Skeletal muscle satellite cell (primary cell): ENCODE data around the gene ITIH4. TPM values are rescaled to one million over a fixed set of nuclear protein-coding genes. Genes with fewer than 3 reads are reported as not detected.

Source experiments
- H3K27me3 ChIP-seq: 2 replicates; pipeline ENCODE4 v1.7.0; 2013; ENCODE audit warnings: low read length; ENCODE audit not compliant: control insufficient read depth, insufficient read depth
- H3K36me3 ChIP-seq: 2 replicates; pipeline ENCODE4 v1.7.0; 2013; ENCODE audit warnings: mild to moderate bottlenecking, control low read depth, low read length; ENCODE audit not compliant: insufficient read depth
- H3K4me1 ChIP-seq: 2 replicates; pipeline ENCODE4 v1.7.0; 2013; ENCODE audit warnings: low read length; ENCODE audit not compliant: control insufficient read depth, insufficient read depth
- H3K4me2 ChIP-seq: 2 replicates; pipeline ENCODE4 v1.7.0; 2013; ENCODE audit warnings: mild to moderate bottlenecking, low read length
- H3K4me3 ChIP-seq: 2 replicates; pipeline ENCODE4 v1.7.0; 2013; ENCODE audit warnings: low read length
- H3K9ac ChIP-seq: 2 replicates; pipeline ENCODE4 v1.7.0; 2013; ENCODE audit warnings: mild to moderate bottlenecking, low read depth, low read length, moderate library complexity
- H3K9me3 ChIP-seq: replicated peaks from 2 replicates; pipeline ENCODE4 v1.7.0; 2013; ENCODE audit warnings: mild to moderate bottlenecking, control low read depth, low read length
- total RNA-seq: library from RNA; depleted of rRNA; stranded (reverse); fragments of >200 nt; gene quantifications from 2 replicates; pipeline ENCODE4 v1.2.3, GENCODE V29; 2012; rRNA removed

Gene ITIH4
- under 0.01 TPM in 1 of 2 replicates, not detected in the other for total RNA-seq

GRCh38 chr3:52830535-52831258 lies at the start of gene ITIH4:
Gene ITIH4 (minus strand): TSS chr3:52830672. CDS start chr3:52830642, 30 bp downstream.
- no peaks in the 10 kb centered on the region for H3K36me3 ChIP-seq
- H3K9ac ChIP-seq: no peak within 1 kb of the TSS
- H3K4me3 ChIP-seq: no peak within 1 kb of the TSS
- H3K9me3 ChIP-seq: no peaks in the 10 kb centered on the region
- peak within 1 kb of the TSS; percentile 38 for H3K4me2 ChIP-seq
- H3K4me1 ChIP-seq: peaks cover 35% of the 10 kb centered on the region
- H3K27me3 ChIP-seq: no peaks in the 10 kb centered on the region

- no peaks in the 10 kb centered on the region for H3K27me3 ChIP-seq
- H3K36me3 ChIP-seq: no peaks in the 10 kb centered on the region
- H3K9me3 ChIP-seq: no peaks in the 10 kb centered on the region
- H3K9ac ChIP-seq: no peak overlapping the region
- no peak overlapping the region for H3K4me3 ChIP-seq
- no peak overlapping the region for H3K4me2 ChIP-seq
- no peaks in the 10 kb centered on the region for H3K4me1 ChIP-seq
Measured at GRCh38 chr3:52880047-52880446, 49.6 kb upstream of the ITIH4 start.

GRCh38 chr3:52879581-52879980 lies 49.1 kb upstream of the ITIH4 start:
- Histone ChIP-seq H3K9ac (no peak overlapping the region), H3K4me3 (no peak overlapping the region), H3K4me2 (no peak overlapping the region), H3K27me3 (no peaks in the 10 kb centered on the region), H3K9me3 (no peaks in the 10 kb centered on the region), H3K4me1 (no peaks in the 10 kb centered on the region), H3K36me3 (no peaks in the 10 kb centered on the region)

- Histone ChIP-seq H3K4me2 (no peak overlapping the region), H3K9me3 (no peaks in the 10 kb centered on the region), H3K36me3 (no peaks in the 10 kb centered on the region), H3K9ac (no peak overlapping the region), H3K4me3 (no peak overlapping the region), H3K4me1 (peaks cover 5% of the 10 kb centered on the region), H3K27me3 (no peaks in the 10 kb centered on the region)
Measured at GRCh38 chr3:52879090-52879489, 48.6 kb upstream of the ITIH4 start.

GRCh38 chr3:52877085-52877484 lies 46.6 kb upstream of the ITIH4 start:
- Histone ChIP-seq H3K4me1 (peaks cover 11% of the 10 kb centered on the region), H3K27me3 (no peaks in the 10 kb centered on the region), H3K4me2 (no peak overlapping the region), H3K9me3 (no peaks in the 10 kb centered on the region), H3K36me3 (no peaks in the 10 kb centered on the region), H3K4me3 (no peak overlapping the region), H3K9ac (no peak overlapping the region)

GRCh38 chr3:52874864-52875587 lies 44.6 kb upstream of the ITIH4 start:
- H3K4me3 ChIP-seq: no peak overlapping the region
- H3K9me3 ChIP-seq: no peaks in the 10 kb centered on the region
- no peaks in the 10 kb centered on the region for H3K36me3 ChIP-seq
- no peak overlapping the region for H3K4me2 ChIP-seq
- H3K9ac ChIP-seq: no peak overlapping the region
- peaks cover 11% of the 10 kb centered on the region for H3K4me1 ChIP-seq
- H3K27me3 ChIP-seq: no peaks in the 10 kb centered on the region

GRCh38 chr3:52874160-52874701 lies 43.8 kb upstream of the ITIH4 start:
- H3K9me3 ChIP-seq: no peaks in the 10 kb centered on the region
- no peaks in the 10 kb centered on the region for H3K27me3 ChIP-seq
- no peak overlapping the region for H3K9ac ChIP-seq
- no peaks in the 10 kb centered on the region for H3K36me3 ChIP-seq
- H3K4me2 ChIP-seq: peak overlapping the region; percentile 0
- H3K4me3 ChIP-seq: no peak overlapping the region
- peaks cover 11% of the 10 kb centered on the region for H3K4me1 ChIP-seq

GRCh38 chr3:52873433-52874159 lies 43.1 kb upstream of the ITIH4 start:
- H3K9me3 ChIP-seq: no peaks in the 10 kb centered on the region
- no peak overlapping the region for H3K9ac ChIP-seq
- H3K36me3 ChIP-seq: no peaks in the 10 kb centered on the region
- H3K4me1 ChIP-seq: peaks cover 11% of the 10 kb centered on the region
- H3K27me3 ChIP-seq: no peaks in the 10 kb centered on the region
- no peak overlapping the region for H3K4me3 ChIP-seq
- peak overlapping the region; percentile 8 for H3K4me2 ChIP-seq

GRCh38 chr3:52872245-52872644 lies 41.8 kb upstream of the ITIH4 start:
- Histone ChIP-seq H3K36me3 (no peaks in the 10 kb centered on the region), H3K27me3 (no peaks in the 10 kb centered on the region), H3K4me2 (no peak overlapping the region), H3K9me3 (no peaks in the 10 kb centered on the region), H3K4me3 (no peak overlapping the region), H3K4me1 (peaks cover 11% of the 10 kb centered on the region), H3K9ac (no peak overlapping the region)

GRCh38 chr3:52871761-52872160 lies 41.3 kb upstream of the ITIH4 start:
- Histone ChIP-seq H3K4me1 (peaks cover 11% of the 10 kb centered on the region), H3K4me2 (no peak overlapping the region), H3K27me3 (no peaks in the 10 kb centered on the region), H3K36me3 (no peaks in the 10 kb centered on the region), H3K9ac (no peak overlapping the region), H3K4me3 (no peak overlapping the region), H3K9me3 (no peaks in the 10 kb centered on the region)

GRCh38 chr3:52870471-52870870 lies 40.0 kb upstream of the ITIH4 start:
- H3K9ac ChIP-seq: no peak overlapping the region
- no peaks in the 10 kb centered on the region for H3K27me3 ChIP-seq
- no peaks in the 10 kb centered on the region for H3K36me3 ChIP-seq
- H3K4me1 ChIP-seq: peaks cover 11% of the 10 kb centered on the region
- no peak overlapping the region for H3K4me2 ChIP-seq
- no peak overlapping the region for H3K4me3 ChIP-seq
- H3K9me3 ChIP-seq: no peaks in the 10 kb centered on the region
